C4-2B (cell line): ENCODE results near the gene UBL4A.

Experiments
- CTCF ChIP-seq: fragments of 450-650 bp; conservative IDR thresholded peaks from 2 replicates; pipeline ENCODE4 v1.5.1; 2017; ENCODE audit warnings: mild to moderate bottlenecking
- ZFX ChIP-seq: fragments of 450-650 bp; IDR thresholded peaks from 2 replicates; pipeline ENCODE4 v1.6.1; 2017

DNA sequence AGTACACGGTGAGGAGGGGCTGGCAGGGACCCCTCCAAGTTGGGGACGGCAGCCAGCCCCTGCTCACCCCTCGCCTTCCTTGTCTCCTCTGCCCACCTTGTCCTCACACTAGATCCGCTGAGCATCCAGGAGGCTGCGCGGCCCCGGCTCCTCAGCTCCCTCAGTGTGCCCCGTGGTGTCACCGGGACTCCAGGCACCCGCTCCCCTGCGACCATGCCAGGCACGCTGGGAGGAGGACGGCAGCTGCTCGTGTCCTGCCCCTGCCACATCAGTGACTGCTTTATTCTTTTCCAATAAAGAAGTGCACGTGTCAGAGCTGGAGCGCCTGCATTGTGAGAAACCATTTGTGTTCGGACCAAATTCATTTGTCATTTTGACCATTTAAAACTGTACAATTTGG, 36.1 kb downstream of the UBL4A start:
- TF ChIP-seq CTCF (no peak), ZFX (no peak)
